ENCODE data around the gene ARMC5.

The ARMC5 gene

DNA sequence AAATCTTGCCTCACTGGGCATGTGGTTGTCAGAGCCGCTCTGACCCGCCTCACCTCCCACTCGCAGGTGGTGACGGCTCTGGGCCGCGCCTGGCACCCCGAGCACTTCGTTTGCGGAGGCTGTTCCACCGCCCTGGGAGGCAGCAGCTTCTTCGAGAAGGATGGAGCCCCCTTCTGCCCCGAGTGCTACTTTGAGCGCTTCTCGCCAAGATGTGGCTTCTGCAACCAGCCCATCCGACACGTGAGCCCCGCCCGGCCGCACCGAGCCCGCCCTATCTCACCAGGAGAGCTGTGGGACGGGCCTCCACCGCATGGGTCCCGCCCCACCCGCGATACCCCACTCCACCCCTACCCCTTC, 16.6 kb downstream of the ARMC5 start:
- peak overlapping the region; percentile 70; the same call in 1 of the 2 replicates for H3K27ac ChIP-seq
- TF ChIP-seq, protein P1, sequence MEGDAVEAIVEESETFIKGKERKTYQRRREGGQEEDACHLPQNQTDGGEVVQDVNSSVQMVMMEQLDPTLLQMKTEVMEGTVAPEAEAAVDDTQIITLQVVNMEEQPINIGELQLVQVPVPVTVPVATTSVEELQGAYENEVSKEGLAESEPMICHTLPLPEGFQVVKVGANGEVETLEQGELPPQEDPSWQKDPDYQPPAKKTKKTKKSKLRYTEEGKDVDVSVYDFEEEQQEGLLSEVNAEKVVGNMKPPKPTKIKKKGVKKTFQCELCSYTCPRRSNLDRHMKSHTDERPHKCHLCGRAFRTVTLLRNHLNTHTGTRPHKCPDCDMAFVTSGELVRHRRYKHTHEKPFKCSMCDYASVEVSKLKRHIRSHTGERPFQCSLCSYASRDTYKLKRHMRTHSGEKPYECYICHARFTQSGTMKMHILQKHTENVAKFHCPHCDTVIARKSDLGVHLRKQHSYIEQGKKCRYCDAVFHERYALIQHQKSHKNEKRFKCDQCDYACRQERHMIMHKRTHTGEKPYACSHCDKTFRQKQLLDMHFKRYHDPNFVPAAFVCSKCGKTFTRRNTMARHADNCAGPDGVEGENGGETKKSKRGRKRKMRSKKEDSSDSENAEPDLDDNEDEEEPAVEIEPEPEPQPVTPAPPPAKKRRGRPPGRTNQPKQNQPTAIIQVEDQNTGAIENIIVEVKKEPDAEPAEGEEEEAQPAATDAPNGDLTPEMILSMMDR (conservative IDR thresholded peaks at IDR 0.05), result no peak
- TF ChIP-seq ZFX (IDR thresholded peaks at IDR 0.05), result no peak

DNA sequence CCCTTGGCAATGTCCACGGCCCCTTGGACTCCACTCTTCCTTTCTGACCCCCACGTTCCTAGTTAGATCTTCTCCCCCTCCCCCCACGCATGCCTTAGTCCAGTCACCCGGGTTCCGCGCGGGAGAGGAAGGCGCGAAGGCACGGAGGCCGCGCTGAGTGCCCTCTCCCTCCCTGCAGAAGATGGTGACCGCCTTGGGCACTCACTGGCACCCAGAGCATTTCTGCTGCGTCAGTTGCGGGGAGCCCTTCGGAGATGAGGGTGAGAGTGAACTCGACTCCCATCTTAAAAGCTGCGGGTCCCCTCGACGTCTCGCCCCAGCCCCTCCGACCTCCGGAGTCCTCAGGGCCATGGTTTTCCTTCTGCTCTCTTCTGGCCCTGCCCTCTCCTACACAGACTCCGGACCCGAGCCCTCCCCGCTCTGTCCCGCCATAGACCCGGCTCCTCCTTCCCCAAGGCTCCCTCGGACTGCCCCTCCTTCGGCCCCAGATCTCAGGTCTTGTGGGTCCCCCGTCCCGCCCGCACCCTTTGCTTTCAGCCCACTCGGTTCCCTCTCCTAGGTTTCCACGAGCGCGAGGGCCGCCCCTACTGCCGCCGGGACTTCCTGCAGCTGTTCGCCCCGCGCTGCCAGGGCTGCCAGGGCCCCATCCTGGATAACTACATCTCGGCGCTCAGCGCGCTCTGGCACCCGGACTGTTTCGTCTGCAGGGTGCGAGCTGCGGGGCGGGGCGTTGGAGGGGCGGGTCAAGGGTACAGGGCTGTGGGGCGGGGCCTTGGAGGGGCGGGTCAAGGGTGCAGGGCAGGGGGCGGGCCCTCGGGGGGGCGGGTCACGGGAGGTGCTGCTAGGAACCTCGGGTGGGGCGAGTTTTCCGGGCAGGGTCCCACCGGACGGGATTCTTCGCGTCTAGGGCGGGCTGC, 17.3 kb downstream of the ARMC5 start:
- H3K27ac ChIP-seq, result peak overlapping the region; percentile 70
- TF ChIP-seq ZFX (IDR thresholded peaks at IDR 0.05), result no peak
- TF ChIP-seq, protein P1 (conservative IDR thresholded peaks at IDR 0.05), result no peak

DNA sequence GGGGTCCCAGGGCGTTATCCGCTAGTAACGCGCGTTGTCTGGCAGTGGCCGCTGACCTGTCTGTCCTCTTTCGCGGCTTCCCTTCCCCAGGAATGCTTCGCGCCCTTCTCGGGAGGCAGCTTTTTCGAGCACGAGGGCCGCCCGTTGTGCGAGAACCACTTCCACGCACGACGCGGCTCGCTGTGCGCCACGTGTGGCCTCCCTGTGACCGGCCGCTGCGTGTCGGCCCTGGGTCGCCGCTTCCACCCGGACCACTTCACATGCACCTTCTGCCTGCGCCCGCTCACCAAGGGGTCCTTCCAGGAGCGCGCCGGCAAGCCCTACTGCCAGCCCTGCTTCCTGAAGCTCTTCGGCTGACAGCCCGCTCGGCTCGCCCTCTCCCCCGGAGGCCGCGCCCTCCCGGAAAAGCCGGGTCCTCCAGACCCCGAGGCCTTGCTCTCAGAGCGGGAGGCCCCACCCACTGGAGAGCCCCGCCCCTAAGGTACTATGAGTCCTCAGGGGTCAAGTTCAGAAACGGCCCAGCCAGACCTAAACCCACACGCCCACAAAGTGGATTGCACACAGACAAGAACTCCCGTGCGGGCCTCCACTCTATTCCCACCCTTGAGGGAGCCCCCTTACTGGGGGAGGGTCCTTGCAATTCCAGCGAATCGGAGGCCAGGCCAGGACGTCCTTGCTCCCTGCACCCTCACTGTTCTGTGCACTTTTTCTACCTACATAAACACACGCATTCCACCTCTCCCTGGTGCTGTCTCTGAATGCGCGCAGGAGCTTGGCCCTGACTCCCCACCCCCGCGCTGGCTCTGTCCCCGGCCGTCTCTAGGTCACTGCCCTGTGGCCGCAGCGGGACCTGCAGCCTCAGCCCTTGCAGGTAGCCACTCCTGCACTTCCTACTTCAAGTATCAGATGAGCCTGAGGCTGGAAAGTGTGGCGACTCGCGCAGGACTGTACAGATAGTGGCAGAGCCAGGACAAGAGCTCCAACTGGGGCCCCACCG, 18.2 kb downstream of the ARMC5 start:
- peak overlapping the region; percentile 70 for H3K27ac ChIP-seq
- TF ChIP-seq, protein P1 (conservative IDR thresholded peaks at IDR 0.05), result peak; percentile 75
- TF ChIP-seq ZFX (IDR thresholded peaks at IDR 0.05), result no peak

DNA sequence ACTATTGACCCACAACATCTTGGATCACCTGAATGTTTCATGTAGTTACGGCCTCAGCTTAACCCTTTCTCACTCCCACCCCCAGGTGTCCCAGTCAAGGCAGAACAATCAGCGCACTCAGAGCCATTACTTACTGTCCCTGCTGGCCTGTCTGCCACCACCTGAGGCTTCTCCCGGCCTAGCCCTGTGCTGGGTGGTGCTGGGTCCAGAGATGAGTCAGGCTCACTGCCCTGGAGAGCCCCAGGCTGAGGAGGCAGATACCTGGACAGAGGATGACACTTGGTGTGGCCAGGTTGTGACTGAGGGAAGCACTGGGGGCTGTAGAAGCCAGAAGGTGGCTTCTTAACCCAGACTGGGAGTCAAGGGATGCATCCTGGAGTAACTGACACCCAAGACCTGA, 19.7 kb downstream of the ARMC5 start:
- no peak overlapping the region for H3K27ac ChIP-seq
- TF ChIP-seq, protein P1 (conservative IDR thresholded peaks at IDR 0.05), result no peak
- no peak for TF ChIP-seq ZFX (IDR thresholded peaks at IDR 0.05)

DNA sequence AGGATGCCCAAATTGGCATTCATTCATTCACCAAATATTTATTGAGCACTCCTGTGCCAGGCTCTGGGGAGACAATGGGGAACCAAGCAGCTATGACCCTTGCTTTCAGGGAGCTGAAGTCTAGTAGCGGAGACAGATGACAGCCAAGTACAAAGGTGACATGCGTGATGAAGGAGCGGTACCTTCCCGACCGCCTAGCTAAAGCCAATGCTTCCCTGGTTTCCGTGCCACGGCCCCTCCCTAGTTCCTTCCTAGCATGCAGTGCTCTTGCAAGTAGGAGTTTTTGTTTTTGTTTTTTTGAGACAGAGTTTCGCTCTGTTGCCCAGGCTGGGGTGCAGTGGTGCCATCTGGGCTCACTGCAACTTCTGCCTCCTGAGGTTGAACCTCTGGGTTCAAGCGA, 20.4 kb downstream of the ARMC5 start:
- H3K27ac ChIP-seq, result no peak overlapping the region
- TF ChIP-seq, protein P1 (conservative IDR thresholded peaks at IDR 0.05), result no peak
- no peak for TF ChIP-seq ZFX (IDR thresholded peaks at IDR 0.05)

DNA sequence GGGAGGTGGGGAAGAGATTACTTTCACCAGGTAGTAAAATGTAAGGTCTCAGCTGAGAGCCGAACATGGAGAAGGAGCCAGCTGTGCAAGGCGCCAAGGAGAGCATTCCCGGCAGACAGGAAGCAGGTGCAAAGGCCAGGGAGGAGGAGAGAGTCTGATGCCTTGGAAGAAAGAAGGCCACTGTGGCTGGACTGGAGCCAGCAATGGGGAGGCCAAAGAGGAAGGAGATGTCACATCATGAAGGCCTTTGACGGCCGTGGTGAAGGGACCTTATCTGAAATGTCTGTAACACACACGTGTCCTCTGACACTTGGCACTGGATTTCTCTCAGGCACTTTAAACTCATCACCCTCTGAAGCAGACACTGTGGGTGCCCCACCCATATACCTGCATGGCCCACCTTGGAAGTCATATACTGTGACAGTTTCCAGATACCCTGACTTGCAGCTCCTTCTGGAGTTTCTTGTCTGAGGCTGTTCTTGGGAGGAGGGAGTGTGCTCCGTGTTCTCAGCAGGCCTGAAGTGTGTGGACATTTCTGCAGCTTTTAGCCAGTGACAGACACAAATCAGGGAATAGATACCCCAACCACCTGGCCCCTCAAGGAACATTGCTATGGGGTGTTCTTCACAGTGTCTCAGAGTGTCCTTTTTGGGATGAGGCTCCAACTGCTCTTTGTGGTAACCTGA, 21.7 kb downstream of the ARMC5 start:
- TF ChIP-seq, protein P1 (conservative IDR thresholded peaks at IDR 0.05), result no peak
- no peak for TF ChIP-seq ZFX (IDR thresholded peaks at IDR 0.05)
- H3K27ac ChIP-seq, result no peak overlapping the region
